GM18951 (cell line): ENCODE measurements around the gene TTYH3.

Source experiments
- POLR2A ChIP-seq: IDR thresholded peaks from 4 replicates; pipeline ENCODE4 v1.6.1; 2011; ENCODE audit warnings: mild to moderate bottlenecking; ENCODE audit not compliant: insufficient read length, insufficient read depth; ENCODE audit errors: extremely low read depth
- in situ Hi-C: fragments of 300-500 bp; cut with MboI; formaldehyde crosslinking; loops from one replicate; pipeline ENCODE4 v1.12.0; 2022; ENCODE audit warnings: low sequenced_read_pairs, mixed read lengths, inconsistent platforms; ENCODE audit not compliant: unreplicated experiment

The TTYH3 gene

DNA sequence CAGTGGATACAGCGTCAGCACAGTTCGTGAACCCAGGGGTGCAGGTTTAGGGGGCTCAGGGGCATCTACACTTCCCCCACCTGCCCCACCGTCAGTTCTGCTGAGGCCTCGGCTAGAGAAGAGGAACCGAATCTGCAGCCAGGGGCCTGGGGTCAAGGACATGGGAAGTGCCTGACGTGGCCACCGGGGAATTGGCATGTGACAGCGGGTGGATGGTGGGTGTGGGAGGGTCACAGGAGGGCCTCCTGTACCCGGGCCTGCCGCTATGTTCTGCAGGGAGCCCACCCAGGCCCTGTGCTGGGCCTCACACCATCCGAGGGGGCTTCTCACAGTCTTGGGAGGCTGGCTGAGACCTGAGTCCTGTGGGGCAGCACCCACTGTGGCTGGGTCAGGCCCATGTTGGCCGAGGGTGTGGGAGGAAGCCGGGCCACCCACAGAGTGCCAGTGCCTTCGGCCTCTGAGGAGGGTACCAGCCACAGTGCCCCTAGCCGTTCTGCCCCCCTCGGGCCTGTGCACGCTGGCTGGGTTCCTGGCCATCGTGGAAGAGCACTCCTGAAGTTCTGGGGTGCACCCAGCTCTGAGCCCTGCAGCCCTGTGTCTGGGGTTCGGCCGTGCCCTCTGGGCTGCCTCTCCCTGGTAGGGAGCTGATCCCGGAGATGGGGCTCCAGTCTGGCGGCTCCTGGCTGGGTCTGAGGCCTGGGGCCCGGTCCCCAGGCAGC is 5.9 kb downstream of the TTYH3 start:
- in situ Hi-C loops = no loop called here

DNA sequence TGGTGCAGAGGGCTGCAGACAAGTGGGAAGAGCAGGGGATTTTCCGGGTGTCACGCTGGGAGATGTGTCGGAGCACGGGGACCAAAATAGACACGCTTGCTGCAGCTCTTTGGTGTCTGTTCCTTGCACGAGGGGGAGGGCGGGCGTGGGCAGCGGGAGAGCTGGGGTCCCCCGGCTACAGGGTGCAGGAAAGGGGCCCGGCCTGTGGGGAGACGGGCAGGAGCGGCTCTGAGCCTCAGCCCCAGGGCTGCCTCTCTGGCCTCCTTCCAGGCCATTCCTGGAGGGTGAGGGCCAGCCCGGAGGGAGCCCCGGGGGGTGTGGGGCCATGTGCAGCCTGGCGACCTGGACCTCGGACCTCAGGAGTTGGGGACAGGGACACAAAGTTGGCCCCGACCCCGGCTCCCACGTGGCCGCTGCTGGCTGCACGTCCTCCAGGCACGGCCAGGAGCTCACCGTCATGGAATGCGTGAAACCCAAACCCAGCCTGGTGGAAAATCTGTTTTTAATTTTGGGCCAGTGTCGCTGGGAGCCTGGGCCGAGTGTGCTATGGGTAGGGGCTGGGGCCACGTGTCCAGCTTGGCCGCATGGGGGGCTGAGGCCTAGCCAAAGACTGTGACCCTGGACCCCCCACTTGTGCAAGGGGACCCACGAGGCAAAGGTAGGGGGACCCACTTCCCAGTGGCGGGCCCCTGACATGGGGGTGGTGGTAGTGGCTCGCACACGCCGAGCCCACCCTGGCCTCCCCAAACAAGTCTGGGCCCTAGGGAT is 6.6 kb downstream of the TTYH3 start:
- in situ Hi-C loops = no loop called here
- TF ChIP-seq POLR2A = no peak

More for the DNA sequence above, 5.9 kb downstream of the TTYH3 start:
- TF ChIP-seq POLR2A = no peak

DNA sequence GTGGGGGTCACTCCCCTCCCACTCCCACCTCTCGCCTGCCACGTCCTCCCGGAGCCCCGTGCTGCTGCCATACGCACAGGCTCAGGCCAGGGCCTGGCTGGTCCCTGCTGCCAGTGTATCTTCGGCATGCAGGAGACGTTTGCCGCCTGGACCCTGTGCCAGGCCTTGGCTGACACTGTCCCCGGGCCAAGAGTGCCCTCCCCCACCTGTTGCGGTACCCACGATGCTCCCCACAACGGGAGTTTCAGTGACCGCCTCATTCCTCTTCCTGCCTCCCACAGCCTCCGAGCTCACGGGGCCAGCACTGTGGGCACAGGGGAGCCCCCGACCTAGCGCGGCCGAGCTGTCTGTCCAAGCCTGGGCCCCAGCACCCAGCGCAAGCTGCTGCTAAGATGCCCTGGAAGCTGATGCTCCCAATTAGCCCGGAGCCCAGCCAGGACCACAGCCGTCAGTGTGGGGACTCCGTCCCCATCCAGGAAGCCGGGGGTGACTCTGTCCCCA is 7.4 kb downstream of the TTYH3 start:
- in situ Hi-C loops = no loop called here
- TF ChIP-seq POLR2A = no peak

DNA sequence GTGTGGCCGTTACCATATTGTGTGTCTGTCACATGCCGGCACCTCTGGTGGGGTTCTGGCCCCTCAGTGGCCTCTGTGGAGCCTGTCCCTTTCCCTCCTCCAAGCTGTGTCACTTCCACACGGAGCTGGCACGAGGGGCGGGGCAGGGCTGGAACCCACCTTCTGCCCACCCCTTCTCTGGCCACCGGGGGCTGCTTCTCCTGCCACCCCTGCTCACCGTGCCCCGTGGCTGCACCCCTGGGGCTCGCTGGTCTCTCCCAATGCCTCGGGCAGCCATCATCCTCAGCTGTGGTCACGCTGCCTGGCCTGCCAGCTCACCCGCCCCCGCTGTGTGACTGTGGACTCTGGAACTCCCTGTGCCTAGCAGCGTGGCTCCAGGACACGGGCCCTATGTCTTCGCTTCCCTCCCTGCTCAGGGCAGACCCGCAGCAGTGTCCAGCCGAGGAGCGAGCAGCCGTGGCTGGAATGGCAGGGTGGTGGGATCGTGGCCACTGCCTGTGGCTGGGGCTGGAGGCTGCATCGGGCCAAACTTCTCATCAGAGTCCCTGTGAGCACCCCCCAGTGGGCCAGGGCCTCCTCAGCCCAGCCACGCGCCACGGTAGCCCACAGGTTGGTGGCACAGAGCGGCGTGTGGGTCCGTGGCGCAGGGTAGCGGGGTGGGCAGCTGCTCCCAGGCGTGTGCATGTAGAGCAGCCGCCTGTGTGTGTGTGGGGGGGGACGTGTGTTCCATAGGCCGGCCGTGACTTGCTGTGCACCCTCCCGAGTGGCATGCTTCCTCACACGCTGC is 8.1 kb downstream of the TTYH3 start:
- no peak for TF ChIP-seq POLR2A
- in situ Hi-C loops = no loop called here

DNA sequence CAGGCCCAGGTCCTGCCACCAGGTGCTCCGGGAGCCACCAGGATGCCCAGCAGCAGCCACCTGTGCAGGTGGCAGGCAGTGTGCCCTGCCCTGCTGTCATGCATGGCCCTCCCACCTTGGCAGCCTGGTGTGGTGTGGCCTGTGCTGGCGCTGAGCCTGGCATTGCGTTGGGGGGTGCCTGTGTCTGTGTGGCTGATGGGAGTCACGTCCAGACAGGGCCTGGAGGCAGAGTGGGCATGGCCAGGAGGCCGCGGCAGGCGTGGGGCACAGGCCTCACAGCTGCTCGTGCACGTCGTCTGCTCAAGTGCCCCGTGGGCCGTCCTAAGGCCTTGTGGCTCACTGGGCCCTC is 8.7 kb downstream of the TTYH3 start:
- in situ Hi-C loops = no loop called here
- no peak for TF ChIP-seq POLR2A

DNA sequence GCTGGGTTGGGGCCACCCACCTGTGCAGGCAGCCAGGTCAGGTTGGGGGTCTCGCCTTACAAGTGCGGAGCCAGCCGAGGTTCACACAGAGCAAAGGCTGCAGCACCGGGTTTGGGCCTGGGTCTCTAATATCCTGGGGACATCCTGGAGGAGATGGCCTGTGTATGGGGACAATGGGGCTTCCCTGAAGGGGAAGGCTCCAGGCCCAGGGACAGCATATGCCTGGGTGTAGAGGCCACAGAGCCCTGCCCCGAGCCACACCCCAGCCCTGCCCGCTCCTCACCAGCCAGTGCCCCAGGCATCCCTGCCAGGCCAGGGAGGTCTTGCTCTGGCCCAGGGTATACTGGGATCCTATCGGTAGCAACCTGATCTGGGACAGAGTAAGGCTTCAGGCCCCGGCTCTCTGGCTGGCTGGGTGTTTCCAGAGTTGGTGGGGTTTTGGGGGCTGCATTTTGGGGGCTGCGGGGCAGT is 9.1 kb downstream of the TTYH3 start:
- no peak for TF ChIP-seq POLR2A
- in situ Hi-C loops = no loop called here

DNA sequence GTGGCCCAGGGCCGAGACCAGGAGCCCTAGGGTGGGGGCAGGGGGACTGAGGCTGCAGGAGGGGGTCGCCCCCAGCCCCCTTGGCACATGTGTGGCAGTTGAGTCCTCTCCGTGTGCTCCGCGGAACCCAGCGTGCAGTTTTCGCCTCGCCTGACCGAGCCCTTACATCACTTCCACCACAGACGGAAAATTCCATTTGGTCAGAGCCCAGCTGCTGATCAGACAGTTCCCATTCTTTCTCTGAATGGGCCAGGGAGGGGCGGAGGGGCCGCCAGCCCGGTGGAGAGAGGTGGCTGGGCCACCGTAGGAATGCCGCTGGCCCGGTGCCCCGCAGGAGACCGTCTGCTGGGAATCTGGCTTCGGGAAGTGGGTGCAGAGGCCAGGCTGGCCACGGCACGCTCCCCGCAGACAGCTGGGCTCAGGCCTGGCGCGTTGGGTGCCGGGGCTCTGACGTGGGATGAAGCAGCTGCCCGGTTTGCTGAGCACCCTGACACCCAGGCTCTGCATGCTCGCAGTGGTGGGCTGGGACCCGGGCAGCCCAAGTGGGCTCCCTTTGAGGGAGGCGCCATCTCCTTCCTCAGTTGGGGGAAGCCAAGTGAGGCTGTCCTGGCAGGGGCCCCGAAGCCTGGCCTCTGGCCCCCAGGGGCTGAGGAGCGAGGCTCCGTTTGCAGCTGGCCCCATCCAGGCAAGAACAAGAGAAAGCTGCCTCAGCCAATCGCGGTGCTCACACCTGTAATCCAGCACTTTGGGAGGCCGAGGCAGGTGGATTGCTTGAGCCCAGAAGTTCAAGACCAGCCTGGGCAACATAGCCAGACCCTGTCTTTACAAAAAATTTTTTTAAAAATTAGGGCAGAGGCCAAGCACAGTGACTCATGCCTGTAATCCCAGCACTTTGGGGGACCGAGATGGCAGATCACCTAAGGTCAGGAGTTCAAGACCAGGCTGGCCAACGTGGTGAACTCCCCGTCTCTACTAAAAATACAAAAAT is 9.9 kb downstream of the TTYH3 start:
- peak; percentile 45 for TF ChIP-seq POLR2A

DNA sequence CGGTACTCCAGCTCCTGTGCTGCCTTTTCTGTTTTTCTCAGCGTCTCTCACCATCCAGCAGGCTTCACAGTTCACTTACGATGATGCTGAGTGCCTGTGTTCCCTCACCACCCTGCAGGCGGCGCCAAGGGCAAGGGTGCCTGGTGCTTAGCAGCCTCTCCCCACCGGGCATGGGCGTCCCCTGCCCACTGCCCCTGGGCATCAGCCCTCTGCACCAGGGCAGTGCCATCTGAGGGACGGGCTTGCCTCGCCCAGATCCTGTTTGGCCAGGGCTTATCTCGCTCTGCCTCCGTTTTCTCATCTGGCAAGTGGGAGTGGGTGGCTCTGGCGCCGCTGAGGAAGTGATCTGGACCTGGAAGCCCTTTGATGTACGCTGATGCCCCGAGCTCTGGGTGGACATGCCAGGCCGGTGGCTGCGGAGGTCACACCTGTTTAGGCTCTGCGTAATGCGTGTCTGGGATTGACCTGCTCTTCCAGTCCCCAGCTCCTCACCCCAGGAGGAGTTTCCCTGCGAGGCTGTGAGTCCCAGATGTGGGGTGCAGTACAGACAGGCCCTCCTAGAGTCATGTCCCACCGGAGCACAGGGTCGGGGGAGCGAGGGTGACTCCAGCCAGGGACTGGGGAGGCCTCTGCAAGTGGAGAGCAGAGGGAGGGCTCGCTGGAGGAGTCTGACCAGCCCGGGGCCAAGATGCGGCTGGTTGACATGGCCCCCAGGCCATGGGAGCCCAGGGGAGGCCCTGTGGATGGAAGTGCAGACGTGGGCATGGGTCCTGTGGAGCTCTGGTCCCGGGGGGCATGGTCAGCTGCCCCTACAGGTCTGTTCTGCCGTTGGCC is 11.8 kb downstream of the TTYH3 start:
- TF ChIP-seq POLR2A = no peak
- in situ Hi-C loops = no loop called here

More for the DNA sequence above, 9.9 kb downstream of the TTYH3 start:
- in situ Hi-C loops = no loop called here

DNA sequence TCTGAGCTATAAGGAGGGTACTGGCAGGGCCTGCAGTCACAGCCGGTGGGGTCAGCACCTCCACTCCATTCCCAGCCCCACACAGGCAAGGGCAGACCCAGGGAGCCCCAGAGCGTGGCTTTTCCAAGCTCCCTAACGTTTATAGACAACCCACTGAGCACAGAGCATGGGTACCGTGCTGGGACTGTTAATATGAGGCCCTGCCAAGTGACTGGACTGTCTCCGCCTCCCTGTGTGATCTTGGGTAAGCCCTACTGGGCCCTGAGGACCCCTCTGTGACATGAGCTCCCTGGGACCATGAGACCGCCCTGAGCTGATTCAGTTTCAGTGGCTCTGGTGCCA is 12.4 kb downstream of the TTYH3 start:
- TF ChIP-seq POLR2A = no peak
- in situ Hi-C loops = no loop called here

DNA sequence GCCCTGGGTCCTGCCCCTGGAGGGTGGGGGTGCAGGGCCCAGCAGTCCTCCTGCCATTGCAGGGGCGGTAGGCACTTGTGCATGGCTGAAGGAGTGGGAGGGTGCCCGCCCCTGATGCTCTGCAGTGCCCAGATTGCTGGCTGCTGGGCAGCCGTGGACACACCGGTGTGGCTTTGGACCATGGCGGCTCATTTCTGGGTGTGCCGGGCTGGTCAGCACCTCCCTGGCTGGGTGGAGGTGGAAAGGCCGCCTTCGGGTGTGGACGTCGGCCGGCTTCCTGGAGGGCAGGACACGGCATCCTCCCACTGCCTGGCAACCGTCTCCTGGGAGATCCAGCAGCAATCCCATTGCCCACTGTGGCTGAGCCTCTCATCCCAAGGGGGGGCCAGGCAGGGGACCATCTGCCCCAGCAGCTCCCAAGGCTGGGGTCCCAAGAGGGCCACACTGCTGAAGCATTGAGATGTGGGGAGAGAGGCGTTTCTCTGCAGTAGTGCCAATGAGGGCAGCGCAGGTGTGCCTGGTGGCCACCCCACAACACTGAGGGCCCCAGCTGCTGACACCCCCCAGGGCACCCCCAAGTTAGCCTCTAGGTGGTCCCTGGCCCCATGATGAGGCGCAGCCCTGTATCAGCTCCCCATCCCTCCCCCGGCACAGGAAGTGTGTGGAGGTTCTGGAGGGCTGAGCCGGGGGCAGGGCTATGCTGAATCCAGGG is 12.9 kb downstream of the TTYH3 start:
- no peak for TF ChIP-seq POLR2A
- in situ Hi-C loops = no loop called here

DNA sequence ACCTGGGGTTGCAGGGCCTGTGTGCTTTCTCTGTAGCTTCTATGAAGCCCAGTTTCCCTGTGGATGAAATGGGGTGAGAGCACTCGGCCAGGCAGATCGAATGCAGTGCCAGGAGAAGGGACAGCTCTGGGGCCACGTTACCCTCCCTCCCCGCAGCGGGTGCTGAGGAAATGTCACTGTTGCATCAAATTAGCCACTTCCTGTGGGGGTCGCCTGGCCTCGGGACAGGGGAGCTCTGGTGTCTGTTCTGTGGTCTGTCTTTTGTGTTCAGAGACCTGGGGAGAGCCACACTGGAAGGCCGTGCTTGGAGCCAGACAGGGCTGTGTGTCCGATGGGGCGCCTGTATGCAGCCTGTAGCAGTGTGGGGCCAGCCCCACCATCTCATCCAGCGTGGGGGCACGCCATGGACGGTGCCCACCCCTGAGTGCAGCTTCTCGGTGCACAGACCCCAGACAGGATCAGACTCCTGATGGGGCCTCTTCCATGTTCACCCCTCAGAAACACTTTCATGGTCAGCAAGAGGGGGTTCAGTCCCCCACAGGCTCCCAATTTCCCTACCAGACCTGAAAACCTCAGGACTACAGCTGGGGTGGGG is 13.6 kb downstream of the TTYH3 start:
- in situ Hi-C loops = no loop called here
- peak; percentile 51 for TF ChIP-seq POLR2A
